HG03342 (cell line): Measurements from ENCODE around the gene VGLL4.

Source experiments
- ATAC-seq: cut with Tn5 transposase; IDR thresholded peaks from one replicate; pipeline ENCODE4 v1.9.1; 2021; ENCODE audit warnings: mild to moderate bottlenecking, moderate library complexity; ENCODE audit not compliant: unreplicated experiment

Gene VGLL4

GRCh38 chr3:11631820-11632219, 11.9 kb downstream of the VGLL4 start:
- no peak for ATAC-seq

- ATAC-seq = no peak
These were observed 14.0 kb downstream of the VGLL4 start for GRCh38 chr3:11629716-11630115.

- ATAC-seq = no peak
These were observed 16.1 kb downstream of the VGLL4 start for GRCh38 chr3:11627612-11628011.

- peak; percentile 66 for ATAC-seq
These were observed 17.6 kb downstream of the VGLL4 start for GRCh38 chr3:11626084-11626463.

- ATAC-seq = no peak
These were observed 18.2 kb downstream of the VGLL4 start for GRCh38 chr3:11625376-11626083.

- ATAC-seq = no peak
These were observed 18.9 kb downstream of the VGLL4 start for GRCh38 chr3:11624704-11625375.

- no peak for ATAC-seq
These were observed 19.6 kb downstream of the VGLL4 start for GRCh38 chr3:11624161-11624560.

GRCh38 chr3:11622586-11623550, 20.8 kb downstream of the VGLL4 start:
- no peak for ATAC-seq

- ATAC-seq = no peak
These were observed 22.6 kb downstream of the VGLL4 start for GRCh38 chr3:11621077-11621476.

- no peak for ATAC-seq
These were observed 23.6 kb downstream of the VGLL4 start for GRCh38 chr3:11619946-11620652.

- ATAC-seq = no peak
These were observed 24.3 kb downstream of the VGLL4 start for GRCh38 chr3:11619461-11619860.

- no peak for ATAC-seq
These were observed 24.8 kb downstream of the VGLL4 start for GRCh38 chr3:11618904-11619303.

- no peak for ATAC-seq
These were observed 27.2 kb downstream of the VGLL4 start for GRCh38 chr3:11616551-11616950.

- no peak for ATAC-seq
These were observed 29.7 kb downstream of the VGLL4 start for GRCh38 chr3:11613851-11614487.

- ATAC-seq = no peak
These were observed 30.4 kb downstream of the VGLL4 start for GRCh38 chr3:11613319-11613718.

GRCh38 chr3:11612515-11613188, 31.1 kb downstream of the VGLL4 start:
- ATAC-seq = no peak

GRCh38 chr3:11611341-11611799, 32.3 kb downstream of the VGLL4 start:
- no peak for ATAC-seq

- no peak for ATAC-seq
These were observed 32.9 kb downstream of the VGLL4 start for GRCh38 chr3:11610700-11611275.

- ATAC-seq = no peak
These were observed 33.6 kb downstream of the VGLL4 start for GRCh38 chr3:11610044-11610671.
